CD14-positive monocyte (primary cell): ENCODE results near the gene CPOX. TPM values are rescaled to one million over a fixed set of nuclear protein-coding genes. Genes with fewer than 3 reads are reported as not detected.

Source experiments
- DNase-seq, 3 donors: peaks; one replicate each; pipeline ENCODE4 v3.0.0-alpha.2; 2011 to 2022
- H2AFZ ChIP-seq: 2 replicates; pipeline ENCODE4 v1.6.0; 2012; ENCODE audit warnings: mild to moderate bottlenecking, low read depth, low read length, inconsistent platforms; ENCODE audit not compliant: insufficient read depth, poor library complexity, severe bottlenecking
- H3K27ac ChIP-seq, 2 donors: 1 replicate in 1 of 2; 2 replicates in 1 of 2; pipeline ENCODE4 v1.5.1; 2012 to 2013; ENCODE audit warnings: low read length in 2 of 2, control low read depth in 1 of 2, inconsistent platforms in 1 of 2, low read depth in 1 of 2, mild to moderate bottlenecking in 1 of 2
- H3K27me3 ChIP-seq, 2 donors: one replicate each; pipeline versions ENCODE4 v1.6.0 to v1.6.1; 2011 to 2013; ENCODE audit warnings: low read length in 2 of 2; ENCODE audit not compliant: control insufficient read depth in 2 of 2, insufficient read depth in 2 of 2
- H3K36me3 ChIP-seq, 2 donors: replicated peaks in 1 of 2; 1 replicate in 1 of 2; 2 replicates in 1 of 2; pipeline versions ENCODE4 v1.5.1 to v1.6.1; 2012 to 2013; ENCODE audit warnings: low read length in 2 of 2, control low read depth in 1 of 2, inconsistent platforms in 1 of 2, mild to moderate bottlenecking in 1 of 2; ENCODE audit not compliant: insufficient read depth in 2 of 2, control insufficient read depth in 1 of 2
- H3K4me1 ChIP-seq, 2 donors: 1 replicate in 1 of 2; 2 replicates in 1 of 2; pipeline versions ENCODE4 v1.5.1 to v1.6.1; 2012 to 2013; ENCODE audit warnings: low read length in 2 of 2, control low read depth in 1 of 2, inconsistent platforms in 1 of 2, mild to moderate bottlenecking in 1 of 2, moderate library complexity in 1 of 2; ENCODE audit not compliant: insufficient read depth in 2 of 2, control insufficient read depth in 1 of 2
- H3K4me2 ChIP-seq: replicated peaks from 2 replicates; pipeline ENCODE3; 2012; ENCODE audit warnings: low read length, moderate library complexity, mild to moderate bottlenecking; ENCODE audit not compliant: poor library complexity, severe bottlenecking; ENCODE audit errors: extremely low read depth
- H3K4me3 ChIP-seq, 3 experiments: fragments of 200-600 bp in 1 of 3; sonication (generic) in 1 of 3; replicated peaks in 1 of 3; 1 replicate in 2 of 3; 2 replicates in 1 of 3; pipeline ENCODE4 v1.5.1; 2011 to 2013; ENCODE audit warnings: low read length in 3 of 3, mild to moderate bottlenecking in 3 of 3, control low read depth in 2 of 3, low read depth in 2 of 3, inconsistent platforms in 1 of 3, moderate library complexity in 1 of 3
- H3K79me2 ChIP-seq: 2 replicates; pipeline ENCODE4 v1.6.0; 2012; ENCODE audit warnings: mild to moderate bottlenecking, control low read depth, inconsistent platforms, low read length, moderate library complexity; ENCODE audit not compliant: insufficient read depth
- H3K9ac ChIP-seq: 2 replicates; pipeline ENCODE4 v1.6.0; 2017; ENCODE audit warnings: low read length, mild to moderate bottlenecking; ENCODE audit not compliant: insufficient read depth, poor library complexity, severe bottlenecking
- H3K9me3 ChIP-seq, 2 donors: replicated peaks in 1 of 2; 1 replicate in 1 of 2; 2 replicates in 1 of 2; pipeline versions ENCODE4 v1.5.1 to v1.6.1; 2012 to 2013; ENCODE audit warnings: low read length in 2 of 2, control low read depth in 1 of 2; ENCODE audit not compliant: control insufficient read depth in 1 of 2, insufficient read depth in 1 of 2
- H4K20me1 ChIP-seq: 2 replicates; pipeline ENCODE4 v1.6.0; 2012; ENCODE audit warnings: mild to moderate bottlenecking, low read length, control low read depth, moderate library complexity; ENCODE audit not compliant: insufficient read depth
- H3K27ac Mint-ChIP-seq, 7 donors: one replicate each; pipeline ENCODE4 v1.8.0; 2020; ENCODE audit warnings: mild to moderate bottlenecking in 7 of 7, mixed read lengths in 7 of 7, moderate library complexity in 6 of 7, inconsistent platforms in 2 of 7
- H3K27me3 Mint-ChIP-seq, 3 donors: one replicate each; pipeline ENCODE4 v1.8.0; 2021 to 2022; ENCODE audit warnings: low read depth in 3 of 3, mild to moderate bottlenecking in 3 of 3, mixed read lengths in 3 of 3, moderate library complexity in 3 of 3, inconsistent platforms in 1 of 3
- H3K36me3 Mint-ChIP-seq, 2 donors: one replicate each; pipeline ENCODE4 v1.8.0; 2020; ENCODE audit warnings: mixed read lengths in 2 of 2, inconsistent platforms in 1 of 2, mild to moderate bottlenecking in 1 of 2
- H3K4me1 Mint-ChIP-seq: one replicate; pipeline ENCODE4 v1.8.0; 2020; ENCODE audit warnings: mild to moderate bottlenecking, mixed read lengths
- H3K4me3 Mint-ChIP-seq, 2 donors: one replicate each; pipeline ENCODE4 v1.8.0; 2020; ENCODE audit warnings: mild to moderate bottlenecking in 2 of 2, mixed read lengths in 2 of 2, moderate library complexity in 1 of 2
- H3K9me3 Mint-ChIP-seq, 7 donors: one replicate each; pipeline ENCODE4 v1.8.0; 2020 to 2022; ENCODE audit warnings: mixed read lengths in 7 of 7, mild to moderate bottlenecking in 6 of 7, moderate library complexity in 6 of 7, inconsistent platforms in 2 of 7
- CTCF ChIP-seq: fragments of 200-600 bp; IDR thresholded peaks from one replicate; pipeline ENCODE4 v1.8.0; 2022; ENCODE audit warnings: antibody characterized with exemption, mild to moderate bottlenecking
- WGBS: methylation state at CpG from one replicate; pipeline ENCODE4 v1.1.5; 2013; ENCODE audit warnings: missing lambda C conversion rate; ENCODE audit not compliant: insufficient coverage; 5-methylcytosine and 5-hydroxymethylcytosine counted together
- intact Hi-C, 2 donors: fragments of 100-400 bp; cut with micrococcal nuclease; formaldehyde crosslinking; loops; one replicate each; pipeline versions ENCODE4 v1.15.0 to v1.15.1; 2023
- polyA plus RNA-seq, 3 donors: library from polyadenylated mRNA; depleted of rRNA in 1 of 3; unstranded in 2 of 3; stranded (reverse) in 1 of 3; fragments of 300-500 nt in 2 of 3; fragments of >200 nt in 1 of 3; fragmentation: Illumina TruSeq in 2 of 3; gene quantifications; 1 replicate in 2 of 3; 2 replicates in 1 of 3; pipeline ENCODE4 v1.2.3, GENCODE V29; 2012 to 2021

Gene CPOX
- polyA plus RNA-seq, 3 donors = 4.2 to 12.8 (median 5.2) TPM

GRCh38 chr3:98596541-98597500 is 3.4 kb upstream of the CPOX start:
- DNase-seq = peak; percentile 53 to 83 (median 82)
- Histone ChIP-seq H3K4me3 (no peak overlapping the region), H4K20me1 (peaks cover 6% of the 10 kb centered on the region), H3K9me3 (no peaks in the 10 kb centered on the region), H3K4me2 (no peak overlapping the region), H3K79me2 (peaks cover 16% of the 10 kb centered on the region), H2AFZ (no peak overlapping the region), H3K36me3 (no peaks in the 10 kb centered on the region), H3K4me1 (peaks cover 55 to 68% of the 10 kb centered on the region in 2 donors), H3K27ac (no peak overlapping the region), H3K9ac (no peak overlapping the region), H3K27me3 (no peaks in the 10 kb centered on the region)
- TF ChIP-seq CTCF = peak; percentile 84
- peaks cover 0 to 5% (median 2%) of the 10 kb centered on the region in 3 donors for H3K27me3 Mint-ChIP-seq
- WGBS = 0% methylated on average over 1 of the region's 1 CpG
- intact Hi-C loops = loop anchor here (5.0 to 10.0 kb wide), 2 partner anchors 168 to 215 kb away; partner anchors contain the start of gene ST3GAL6 (in 1 of the 2)
- no peaks in the 10 kb centered on the region for H3K9me3 Mint-ChIP-seq
- H3K27ac Mint-ChIP-seq = peak overlapping the region in 4 of 7 donors; percentile 12 to 81 (median 44)
- peak overlapping the region in 1 of 2 donors; percentile 15 for H3K4me3 Mint-ChIP-seq
- peaks cover 64% of the 10 kb centered on the region for H3K4me1 Mint-ChIP-seq
- H3K36me3 Mint-ChIP-seq = no peaks in the 10 kb centered on the region

DNA sequence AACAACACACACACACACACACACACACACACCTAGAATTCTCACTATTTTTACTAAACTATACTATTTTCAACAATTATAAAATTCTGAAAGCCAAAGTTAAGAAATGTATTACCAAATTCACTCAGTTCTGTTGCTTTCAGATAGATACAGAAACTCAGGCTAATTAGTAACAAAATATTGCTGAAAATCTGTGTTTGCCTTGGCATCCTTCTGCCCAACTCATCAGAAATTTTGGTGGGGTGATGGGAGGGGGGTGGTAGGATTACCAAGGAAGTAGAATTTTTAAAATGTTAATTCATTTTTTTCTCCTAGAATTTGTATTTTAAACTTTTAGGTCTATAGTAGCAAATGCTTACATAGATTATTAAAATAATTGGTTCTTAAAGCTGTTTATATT is 2.7 kb upstream of the CPOX start:
- no peak for DNase-seq
- H3K9me3 Mint-ChIP-seq = no peaks in the 10 kb centered on the region
- peaks cover 10% of the 10 kb centered on the region for H4K20me1 ChIP-seq
- H3K4me1 Mint-ChIP-seq = peaks cover 70% of the 10 kb centered on the region
- no peaks in the 10 kb centered on the region for H3K9me3 ChIP-seq
- H3K27ac Mint-ChIP-seq = no peak overlapping the region
- H3K4me3 Mint-ChIP-seq = no peak overlapping the region
- intact Hi-C loops = loop anchor here (5.0 to 10.0 kb wide), 2 partner anchors 169 to 216 kb away; partner anchors contain the start of gene ST3GAL6 (in 1 of the 2)
- H3K4me2 ChIP-seq = no peak overlapping the region
- no peaks in the 10 kb centered on the region for H3K27me3 ChIP-seq
- H3K36me3 Mint-ChIP-seq = peaks cover 0 to 2% of the 10 kb centered on the region in 2 donors
- H3K27ac ChIP-seq = no peak overlapping the region
- TF ChIP-seq CTCF = no peak
- peaks cover 0 to 5% (median 2%) of the 10 kb centered on the region in 3 donors for H3K27me3 Mint-ChIP-seq
- peaks cover 55 to 75% of the 10 kb centered on the region in 2 donors for H3K4me1 ChIP-seq
- peaks cover 22% of the 10 kb centered on the region for H3K79me2 ChIP-seq
- H3K36me3 ChIP-seq = peaks cover under 1 to 2% of the 10 kb centered on the region in 2 donors
- H3K9ac ChIP-seq = no peak overlapping the region
- H2AFZ ChIP-seq = no peak overlapping the region
- H3K4me3 ChIP-seq = no peak overlapping the region
